Upper lobe of left lung (tissue), 6 donors: Measurements from ENCODE around the gene KAZN. TPM values are rescaled to one million over a fixed set of nuclear protein-coding genes. Genes with fewer than 3 reads are reported as not detected.

Source experiments
- ATAC-seq, 2 donors: fragments of 200-7000 bp; cut with Tn5 transposase; one replicate each; pipeline ENCODE4 v1.9.1; 2022; ENCODE audit warnings: mild to moderate bottlenecking in 2 of 2, moderate library complexity in 2 of 2; ENCODE audit not compliant: low FRiP score in 2 of 2
- DNase-seq, 2 donors: peaks; one replicate each; pipeline ENCODE4 v3.0.0-alpha.2; 2019 to 2020
- H3K27ac ChIP-seq, 4 donors: fragments of 200-600 bp; sonication (generic); one replicate each; pipeline ENCODE4 v1.5.1; 2016 to 2019
- H3K27me3 ChIP-seq, 4 donors: fragments of 200-600 bp; sonication (generic); one replicate each; pipeline ENCODE4 v1.5.1; 2017 to 2019
- H3K36me3 ChIP-seq, 4 donors: fragments of 200-600 bp; sonication (generic); one replicate each; pipeline ENCODE4 v1.5.1; 2016 to 2019
- H3K4me1 ChIP-seq, 4 donors: fragments of 200-600 bp; sonication (generic); one replicate each; pipeline ENCODE4 v1.5.1; 2018 to 2019
- H3K4me3 ChIP-seq, 4 donors: fragments of 200-600 bp; sonication (generic); one replicate each; pipeline ENCODE4 v1.5.1; 2017 to 2019; ENCODE audit warnings: mild to moderate bottlenecking in 2 of 4, moderate library complexity in 1 of 4
- H3K9me3 ChIP-seq, 4 donors: fragments of 200-600 bp; sonication (generic); one replicate each; pipeline ENCODE4 v1.5.1; 2018 to 2019
- EP300 ChIP-seq, 4 donors: sonication (generic); formaldehyde crosslinking; IDR thresholded peaks; one replicate each; pipeline ENCODE4 v1.5.1; 2017; ENCODE audit warnings: antibody characterized with exemption in 4 of 4, control low read depth in 2 of 4
- POLR2A ChIP-seq, 4 donors: fragments of 450-650 bp; IDR thresholded peaks; one replicate each; pipeline ENCODE4 v1.5.1; 2016 to 2017; ENCODE audit warnings: antibody characterized with exemption in 4 of 4, mild to moderate bottlenecking in 2 of 4
- POLR2AphosphoS5 ChIP-seq, 2 donors: sonication (generic); formaldehyde crosslinking; IDR thresholded peaks; one replicate each; pipeline ENCODE4 v1.5.1; 2017; ENCODE audit warnings: antibody characterized with exemption in 2 of 2
- WGBS, 2 donors: methylation state at CpG; one replicate each; pipeline ENCODE4 v1.1.5; 2017 to 2018; 5-methylcytosine and 5-hydroxymethylcytosine counted together
- total RNA-seq, 6 donors: library from RNA; depleted of rRNA in 4 of 6; stranded (reverse); fragments of >200 nt in 4 of 6; gene quantifications; one replicate each; pipeline versions ENCODE4 v1.1.0 to v1.2.1, GENCODE V29; 2016 to 2021
- TF ChIP-seq, protein P1 (sequence below), 6 experiments: fragments of 450-650 bp in 4 of 6; fragments of 200-600 bp in 2 of 6; sonication (generic) in 2 of 6; IDR thresholded peaks; one replicate each; pipeline ENCODE4 v1.5.1; 2016 to 2019; ENCODE audit warnings: antibody characterized with exemption in 6 of 6
- donor health status: DM: no; HTN: no; CAD: no; lungs with moderate emphysema.
- donor health status: DM: no; HTN: yes; CAD: no; lungs with severe emphysema.

The KAZN gene
- total RNA-seq, 6 donors from 2014 or later = 11.5 to 30.0 (median 17.6) TPM

DNA sequence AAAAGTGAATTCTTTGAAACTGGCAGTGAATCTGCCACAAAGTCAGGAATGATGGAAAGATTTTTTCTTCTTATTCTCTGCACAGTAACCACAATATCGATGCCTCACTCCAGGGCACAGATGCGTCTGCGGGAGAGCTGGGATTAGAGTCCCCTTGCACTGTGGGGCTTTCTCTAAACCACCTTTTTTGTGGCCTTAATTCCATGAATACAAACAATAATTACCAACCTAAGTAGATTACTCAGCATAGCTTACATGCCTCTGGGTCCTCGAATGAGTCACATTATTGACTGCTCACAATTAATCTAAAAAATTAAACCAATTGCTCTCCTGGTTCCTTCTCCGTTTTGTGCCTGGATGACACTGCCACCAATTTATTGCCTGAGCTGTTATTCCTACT, 125.8 kb downstream of the KAZN start:
- no peaks in the 10 kb centered on the region for H3K36me3 ChIP-seq
- 68 to 77% methylated on average over 5 of the region's 5 CpGs for WGBS, 2 donors
- DNase-seq = no peak
- no peak overlapping the region for H3K27ac ChIP-seq
- ATAC-seq = no peak
- no peaks in the 10 kb centered on the region for H3K4me1 ChIP-seq
- TF ChIP-seq, protein P1, sequence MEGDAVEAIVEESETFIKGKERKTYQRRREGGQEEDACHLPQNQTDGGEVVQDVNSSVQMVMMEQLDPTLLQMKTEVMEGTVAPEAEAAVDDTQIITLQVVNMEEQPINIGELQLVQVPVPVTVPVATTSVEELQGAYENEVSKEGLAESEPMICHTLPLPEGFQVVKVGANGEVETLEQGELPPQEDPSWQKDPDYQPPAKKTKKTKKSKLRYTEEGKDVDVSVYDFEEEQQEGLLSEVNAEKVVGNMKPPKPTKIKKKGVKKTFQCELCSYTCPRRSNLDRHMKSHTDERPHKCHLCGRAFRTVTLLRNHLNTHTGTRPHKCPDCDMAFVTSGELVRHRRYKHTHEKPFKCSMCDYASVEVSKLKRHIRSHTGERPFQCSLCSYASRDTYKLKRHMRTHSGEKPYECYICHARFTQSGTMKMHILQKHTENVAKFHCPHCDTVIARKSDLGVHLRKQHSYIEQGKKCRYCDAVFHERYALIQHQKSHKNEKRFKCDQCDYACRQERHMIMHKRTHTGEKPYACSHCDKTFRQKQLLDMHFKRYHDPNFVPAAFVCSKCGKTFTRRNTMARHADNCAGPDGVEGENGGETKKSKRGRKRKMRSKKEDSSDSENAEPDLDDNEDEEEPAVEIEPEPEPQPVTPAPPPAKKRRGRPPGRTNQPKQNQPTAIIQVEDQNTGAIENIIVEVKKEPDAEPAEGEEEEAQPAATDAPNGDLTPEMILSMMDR (IDR thresholded peaks at IDR 0.05) = no peak
- no peak for TF ChIP-seq POLR2A (IDR thresholded peaks at IDR 0.05)
- TF ChIP-seq POLR2AphosphoS5 (IDR thresholded peaks at IDR 0.05) = no peak
- no peak for TF ChIP-seq EP300 (IDR thresholded peaks at IDR 0.05)
- H3K4me3 ChIP-seq = no peak overlapping the region
- no peaks in the 10 kb centered on the region for H3K27me3 ChIP-seq
- no peaks in the 10 kb centered on the region for H3K9me3 ChIP-seq

DNA sequence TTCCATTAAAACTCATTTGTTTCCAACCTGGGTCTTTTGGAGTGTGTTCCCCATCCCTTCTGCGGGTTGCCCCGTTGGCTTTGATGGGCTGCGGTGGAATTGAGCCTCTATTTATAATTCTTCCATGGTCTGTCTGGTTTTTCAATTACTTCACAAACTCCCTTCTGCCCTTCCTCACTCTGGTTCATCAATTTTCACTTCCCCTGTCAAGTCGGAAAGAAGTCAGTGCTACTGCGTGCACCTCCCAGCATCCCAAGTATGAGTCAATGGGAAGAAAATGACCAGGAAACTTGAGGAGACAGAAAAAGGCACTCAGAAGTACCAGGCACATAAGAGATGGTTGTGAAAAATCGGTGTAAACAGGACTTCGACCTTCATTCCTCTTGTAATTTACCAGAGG, 126.2 kb downstream of the KAZN start:
- 66 to 84% methylated on average over 7 of the region's 7 CpGs for WGBS, 2 donors
- no peaks in the 10 kb centered on the region for H3K27me3 ChIP-seq
- no peak for TF ChIP-seq POLR2AphosphoS5 (IDR thresholded peaks at IDR 0.05)
- TF ChIP-seq, protein P1 (IDR thresholded peaks at IDR 0.05) = no peak
- TF ChIP-seq POLR2A (IDR thresholded peaks at IDR 0.05) = no peak
- no peak for TF ChIP-seq EP300 (IDR thresholded peaks at IDR 0.05)
- no peaks in the 10 kb centered on the region for H3K36me3 ChIP-seq
- ATAC-seq = no peak
- H3K4me3 ChIP-seq = no peak overlapping the region
- no peaks in the 10 kb centered on the region for H3K9me3 ChIP-seq
- no peaks in the 10 kb centered on the region for H3K4me1 ChIP-seq
- no peak overlapping the region for H3K27ac ChIP-seq
- no peak for DNase-seq

DNA sequence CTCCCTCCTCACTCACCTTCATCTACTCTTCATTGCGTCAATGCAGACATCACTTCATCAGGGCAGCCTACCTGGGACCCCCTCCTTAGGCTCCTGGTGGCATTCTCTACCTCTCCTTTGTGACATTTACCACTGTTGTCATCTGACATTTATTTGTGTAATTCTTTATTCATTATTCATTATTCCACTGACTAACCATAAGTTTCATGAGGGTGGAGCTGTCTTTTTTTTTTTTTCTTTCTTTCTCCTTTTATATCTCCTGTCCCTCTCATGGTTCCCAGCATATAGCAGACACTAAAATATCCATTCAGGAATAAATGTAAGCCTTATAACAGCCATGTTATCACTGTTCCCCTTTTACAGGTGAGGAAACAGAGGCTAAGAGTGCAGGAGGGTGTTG, 126.8 kb downstream of the KAZN start:
- Histone ChIP-seq H3K4me3 (no peak overlapping the region), H3K9me3 (no peaks in the 10 kb centered on the region), H3K27me3 (no peaks in the 10 kb centered on the region), H3K4me1 (no peaks in the 10 kb centered on the region), H3K27ac (no peak overlapping the region), H3K36me3 (no peaks in the 10 kb centered on the region)
- TF ChIP-seq POLR2A (IDR thresholded peaks at IDR 0.05) (no peak), EP300 (IDR thresholded peaks at IDR 0.05) (no peak), POLR2AphosphoS5 (IDR thresholded peaks at IDR 0.05) (no peak)
- TF ChIP-seq, protein P1 (IDR thresholded peaks at IDR 0.05) = no peak
- 95 to 96% methylated on average over 1 of the region's 1 CpG for WGBS, 2 donors
- DNase-seq (no peak), ATAC-seq (no peak)

DNA sequence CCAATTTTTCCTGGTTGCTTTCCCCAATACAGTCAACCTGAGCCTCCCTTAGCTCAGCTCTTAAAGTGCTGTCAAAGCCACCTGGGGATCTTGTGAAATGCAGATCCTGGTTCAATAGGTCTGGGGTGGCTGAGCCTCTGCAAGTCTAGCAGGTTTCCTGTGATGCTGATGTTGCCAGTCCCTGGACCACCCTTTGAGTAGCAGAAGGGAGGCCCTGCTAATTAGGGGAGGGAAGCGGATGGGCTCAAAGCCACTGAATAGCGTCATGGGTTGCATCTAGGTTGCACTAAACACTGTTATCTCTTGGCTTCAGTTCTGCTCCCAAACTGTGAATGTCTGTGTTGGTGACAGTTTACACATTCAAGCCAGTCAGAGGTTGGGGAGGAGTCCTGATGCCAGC, 127.2 kb downstream of the KAZN start:
- Histone ChIP-seq H3K36me3 (no peaks in the 10 kb centered on the region), H3K4me3 (no peak overlapping the region), H3K27ac (no peak overlapping the region), H3K9me3 (no peaks in the 10 kb centered on the region), H3K27me3 (no peaks in the 10 kb centered on the region), H3K4me1 (no peaks in the 10 kb centered on the region)
- TF ChIP-seq EP300 (IDR thresholded peaks at IDR 0.05) = no peak
- TF ChIP-seq POLR2A (IDR thresholded peaks at IDR 0.05) = no peak
- TF ChIP-seq, protein P1 (IDR thresholded peaks at IDR 0.05) = no peak
- TF ChIP-seq POLR2AphosphoS5 (IDR thresholded peaks at IDR 0.05) = no peak
- ATAC-seq (no peak), DNase-seq (no peak)
- WGBS, 2 donors = 74 to 100% methylated on average over 1 to 2 of the region's 2 CpGs

DNA sequence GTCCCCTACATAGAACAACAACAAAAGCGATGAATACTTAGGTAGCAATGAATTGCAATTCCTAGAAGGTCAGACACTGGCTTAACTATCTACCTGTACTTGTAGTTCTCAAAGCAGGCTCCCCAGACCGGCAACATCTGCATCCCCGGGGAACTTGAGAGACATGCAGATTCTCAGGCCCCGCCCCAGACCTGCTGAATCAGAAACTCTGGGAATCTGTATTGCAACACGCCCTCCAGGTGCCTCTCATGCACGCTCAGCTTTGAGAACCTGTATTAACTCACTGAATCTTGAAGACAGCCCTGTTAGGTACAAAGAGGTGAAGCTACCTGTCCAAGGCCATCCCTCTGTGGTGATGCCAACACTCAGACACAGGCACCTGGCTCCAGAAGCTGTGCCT, 128.1 kb downstream of the KAZN start:
- Histone ChIP-seq H3K4me3 (no peak overlapping the region), H3K27ac (no peak overlapping the region), H3K27me3 (no peaks in the 10 kb centered on the region), H3K36me3 (no peaks in the 10 kb centered on the region), H3K9me3 (no peaks in the 10 kb centered on the region), H3K4me1 (no peaks in the 10 kb centered on the region)
- ATAC-seq = no peak
- no peak for DNase-seq
- 76 to 81% methylated on average over 5 to 6 of the region's 6 CpGs for WGBS, 2 donors
- no peak for TF ChIP-seq POLR2A (IDR thresholded peaks at IDR 0.05)
- no peak for TF ChIP-seq EP300 (IDR thresholded peaks at IDR 0.05)
- no peak for TF ChIP-seq POLR2AphosphoS5 (IDR thresholded peaks at IDR 0.05)
- TF ChIP-seq, protein P1 (IDR thresholded peaks at IDR 0.05) = no peak
